Epithelial cell of prostate (primary cell): Measurements from ENCODE around the gene CHN1.

ENCODE experiments used
- DNase-seq: peaks from one replicate; pipeline ENCODE4 v3.0.0-alpha.2; 2011; ENCODE audit warnings: low read depth, low spot score
- H3K27ac ChIP-seq: fragments of 450-650 bp; 2 replicates; pipeline ENCODE4 v1.5.1; 2017; ENCODE audit warnings: mild to moderate bottlenecking

Gene CHN1

GRCh38 chr2:175011505-175011904 is 6.3 kb upstream of the CHN1 start:
- DNase-seq, result no peak
- H3K27ac ChIP-seq, result no peak overlapping the region

- no peak for DNase-seq
- H3K27ac ChIP-seq, result no peak overlapping the region
Observed at GRCh38 chr2:175010848-175011254, 5.7 kb upstream of the CHN1 start.

- DNase-seq, result no peak
- no peak overlapping the region for H3K27ac ChIP-seq
Observed at GRCh38 chr2:175009917-175010621, 4.9 kb upstream of the CHN1 start.

- no peak overlapping the region for H3K27ac ChIP-seq
- DNase-seq, result no peak
Observed at GRCh38 chr2:175008801-175009495, 3.8 kb upstream of the CHN1 start.

GRCh38 chr2:175008009-175008408 is 2.8 kb upstream of the CHN1 start:
- no peak overlapping the region for H3K27ac ChIP-seq
- DNase-seq, result no peak

- no peak overlapping the region for H3K27ac ChIP-seq
- DNase-seq, result no peak
Observed at GRCh38 chr2:175007510-175007909, 2.3 kb upstream of the CHN1 start.

- no peak for DNase-seq
- H3K27ac ChIP-seq, result no peak overlapping the region
Observed at GRCh38 chr2:175006281-175006680, 1.1 kb upstream of the CHN1 start.

- DNase-seq, result no peak
- no peak overlapping the region for H3K27ac ChIP-seq
Observed at GRCh38 chr2:175005733-175006264, 618 bp upstream of the CHN1 start.

- DNase-seq, result no peak
- no peak overlapping the region for H3K27ac ChIP-seq
Observed at GRCh38 chr2:175004730-175004979, 526 bp downstream of the CHN1 start.

GRCh38 chr2:175003875-175004729 is 1.1 kb downstream of the CHN1 start:
- DNase-seq, result no peak
- no peak overlapping the region for H3K27ac ChIP-seq

GRCh38 chr2:175002547-175003274 is 2.5 kb downstream of the CHN1 start:
- H3K27ac ChIP-seq, result no peak overlapping the region
- no peak for DNase-seq

GRCh38 chr2:175001566-175001965 is 3.6 kb downstream of the CHN1 start:
- no peak for DNase-seq
- no peak overlapping the region for H3K27ac ChIP-seq

- DNase-seq, result no peak
- no peak overlapping the region for H3K27ac ChIP-seq
Observed at GRCh38 chr2:174997110-174997509, 8.1 kb downstream of the CHN1 start.

- no peak overlapping the region for H3K27ac ChIP-seq
- DNase-seq, result no peak
Observed at GRCh38 chr2:174996622-174997021, 8.6 kb downstream of the CHN1 start.

GRCh38 chr2:174994381-174994780 is 10.8 kb downstream of the CHN1 start:
- H3K27ac ChIP-seq, result no peak overlapping the region
- no peak for DNase-seq

- no peak overlapping the region for H3K27ac ChIP-seq
- no peak for DNase-seq
Observed at GRCh38 chr2:174992886-174993285, 12.3 kb downstream of the CHN1 start.

GRCh38 chr2:174985614-174986013 is 19.6 kb downstream of the CHN1 start:
- H3K27ac ChIP-seq, result no peak overlapping the region
- DNase-seq, result no peak

- no peak overlapping the region for H3K27ac ChIP-seq
- no peak for DNase-seq
Observed at GRCh38 chr2:174984561-174984960, 20.6 kb downstream of the CHN1 start.

- no peak for DNase-seq
- H3K27ac ChIP-seq, result no peak overlapping the region
Observed at GRCh38 chr2:174981331-174981730, 23.9 kb downstream of the CHN1 start.

GRCh38 chr2:174979996-174980395 is 25.2 kb downstream of the CHN1 start:
- H3K27ac ChIP-seq, result no peak overlapping the region
- no peak for DNase-seq
